ENCODE data around the gene POLD4. TPM values are rescaled to one million over a fixed set of nuclear protein-coding genes. Genes with fewer than 3 reads are reported as not detected.

Gene POLD4
- total and polyA plus RNA-seq, 2 donors (not counting 3 experiments of a cell fraction or from before 2014, with no cell fraction given) = 50.1 to 204 TPM

- H3K4me1 ChIP-seq (ENCODE audit: control insufficient read depth, extremely low read depth, insufficient read depth, low read length) = peaks cover 6% of the 10 kb centered on the region
- FAIRE-seq (no peak), DNase-seq (ENCODE audit: low read depth, low spot score) (no peak)
- H3K27me3 ChIP-seq (ENCODE audit: control insufficient read depth in 2 of 2, insufficient read depth in 2 of 2, low read length in 2 of 2) = no peaks in the 10 kb centered on the region
- H3K4me3 ChIP-seq (replicated peaks in 1 of 3; ENCODE audit: insufficient read depth in 1 of 3, low read depth in 1 of 3, low read length in 3 of 3) = no peak overlapping the region
- intact Hi-C loops (cut with micrococcal nuclease) (no loop called here), dilution Hi-C loops (cut with MboI; ENCODE audit: extremely low pct_ligation_motif_present, low sequenced_read_pairs) (no loop called here)
- TF ChIP-seq POLR2AphosphoS5 (IDR thresholded peaks at IDR 0.05; ENCODE audit: insufficient read depth, low read depth, low read length) (no peak), MYC (IDR thresholded peaks at IDR 0.05; ENCODE audit: low read depth, low read length) (no peak), POLR2A (IDR thresholded peaks at IDR 0.05; ENCODE audit: low read depth, low read length) (no peak), GATA2 (IDR thresholded peaks at IDR 0.05; ENCODE audit: insufficient read depth, insufficient read length, low read depth, low read length) (no peak), EZH2 (IDR thresholded peaks at IDR 0.05; ENCODE audit: borderline replicate concordance, low read depth, low read length, severe bottlenecking) (no peak)
- H3K4me2 ChIP-seq (ENCODE audit: insufficient read depth, low read length) = no peak overlapping the region
- no peaks in the 10 kb centered on the region for H3K9me1 ChIP-seq (replicated peaks; ENCODE audit: control insufficient read depth, extremely low read depth, insufficient read depth, low read length)
- no peaks in the 10 kb centered on the region for H4K20me1 ChIP-seq (replicated peaks; ENCODE audit: control insufficient read depth, extremely low read depth, insufficient read depth, low read length)
- POLR2A ChIA-PET = interaction anchor here (1.0 kb wide), 1 partner anchor 20 kb away, joined by 5 read pairs; no protein-coding TSS in a partner anchor
- BruUV-seq (replicated peaks) = no TSS peak
- no peak overlapping the region for H2AFZ ChIP-seq (ENCODE audit: low read depth, low read length)
- H3K9me3 ChIP-seq (replicated peaks; ENCODE audit: control insufficient read depth, insufficient read depth, low read length) = no peaks in the 10 kb centered on the region
- no peaks in the 10 kb centered on the region for H3K36me3 ChIP-seq (ENCODE audit: control insufficient read depth in 2 of 2, extremely low read depth in 1 of 2, insufficient read depth in 2 of 2, low read length in 2 of 2)
- H3K9ac ChIP-seq (replicated peaks; ENCODE audit: extremely low read depth, insufficient read depth, low read length) = no peak overlapping the region
- H3K79me2 ChIP-seq (ENCODE audit: control insufficient read depth, insufficient read depth, low read length) = no peaks in the 10 kb centered on the region
- CTCF ChIA-PET = interaction anchor here (0.7 to 9.2 kb wide), 12 partner anchors 11 to 241 kb away, joined by 3 to 83 read pairs (median 4); partner anchors contain the start of genes GRK2, PPP1CA and RAD9A
- no peak overlapping the region for H3K27ac ChIP-seq (ENCODE audit: insufficient read depth, low read depth, low read length)
Measured at GRCh38 chr11:67322049-67322448, 31.3 kb downstream of the POLD4 start.

GRCh38 chr11:67321313-67321871 lies 32.0 kb downstream of the POLD4 start:
- H2AFZ ChIP-seq (ENCODE audit: low read depth, low read length) = no peak overlapping the region
- H3K9me1 ChIP-seq (replicated peaks; ENCODE audit: control insufficient read depth, extremely low read depth, insufficient read depth, low read length) = no peaks in the 10 kb centered on the region
- BruUV-seq (replicated peaks) = no TSS peak
- no peaks in the 10 kb centered on the region for H4K20me1 ChIP-seq (replicated peaks; ENCODE audit: control insufficient read depth, extremely low read depth, insufficient read depth, low read length)
- no peaks in the 10 kb centered on the region for H3K27me3 ChIP-seq (ENCODE audit: control insufficient read depth in 2 of 2, insufficient read depth in 2 of 2, low read length in 2 of 2)
- no peak overlapping the region for H3K9ac ChIP-seq (replicated peaks; ENCODE audit: extremely low read depth, insufficient read depth, low read length)
- FAIRE-seq (no peak), DNase-seq (ENCODE audit: low read depth, low spot score) (no peak)
- TF ChIP-seq MAX (IDR thresholded peaks at IDR 0.05; ENCODE audit: insufficient read depth, insufficient read length) (no peak), CTCF (IDR thresholded peaks at IDR 0.05; ENCODE audit: extremely low read depth in 1 of 2, insufficient read depth in 1 of 2, low read depth in 1 of 2, low read length in 2 of 2) (no peak), POLR2AphosphoS5 (IDR thresholded peaks at IDR 0.05; ENCODE audit: insufficient read depth, low read depth, low read length) (no peak), POLR2A (IDR thresholded peaks at IDR 0.05; ENCODE audit: low read depth, low read length) (no peak), EZH2 (IDR thresholded peaks at IDR 0.05; ENCODE audit: borderline replicate concordance, low read depth, low read length, severe bottlenecking) (no peak), GATA2 (IDR thresholded peaks at IDR 0.05; ENCODE audit: insufficient read depth, insufficient read length, low read depth, low read length) (no peak), FOS (IDR thresholded peaks at IDR 0.05; ENCODE audit: borderline replicate concordance, insufficient read depth, low read length) (no peak), MYC (IDR thresholded peaks at IDR 0.05; ENCODE audit: low read depth, low read length) (no peak), JUN (IDR thresholded peaks at IDR 0.05; ENCODE audit: borderline replicate concordance, insufficient read depth, insufficient read length, low read depth) (no peak)
- H3K36me3 ChIP-seq (ENCODE audit: control insufficient read depth in 2 of 2, extremely low read depth in 1 of 2, insufficient read depth in 2 of 2, low read length in 2 of 2) = no peaks in the 10 kb centered on the region
- dilution Hi-C loops (cut with MboI; ENCODE audit: extremely low pct_ligation_motif_present, low sequenced_read_pairs) = no loop called here
- H3K4me1 ChIP-seq (ENCODE audit: control insufficient read depth, extremely low read depth, insufficient read depth, low read length) = peaks cover 6% of the 10 kb centered on the region
- intact Hi-C loops (cut with micrococcal nuclease) = no loop called here
- H3K9me3 ChIP-seq (replicated peaks; ENCODE audit: control insufficient read depth, insufficient read depth, low read length) = no peaks in the 10 kb centered on the region
- ChIA-PET POLR2A (no interaction called here), CTCF (interaction anchor here (1.0 to 9.2 kb wide), 7 partner anchors 12 to 80 kb away, joined by 3 to 83 read pairs (median 5); partner anchors contain the start of gene PPP1CA)
- no peak overlapping the region for H3K27ac ChIP-seq (ENCODE audit: insufficient read depth, low read depth, low read length)
- no peaks in the 10 kb centered on the region for H3K79me2 ChIP-seq (ENCODE audit: control insufficient read depth, insufficient read depth, low read length)
- H3K4me3 ChIP-seq (replicated peaks in 1 of 3; ENCODE audit: insufficient read depth in 1 of 3, low read depth in 1 of 3, low read length in 3 of 3) = no peak overlapping the region
- no peak overlapping the region for H3K4me2 ChIP-seq (ENCODE audit: insufficient read depth, low read length)
